Neural progenitor cell (in vitro differentiated cells): ENCODE measurements around the gene CTRB1.
"Not testable (repeated sequence)": the region's sequence is repeated elsewhere in the genome, so short reads cannot be mapped to it uniquely, and the experiment has no call there.

Experiments used
- EZH2 ChIP-seq: fragments of 200-600 bp; sonication (generic); IDR thresholded peaks from 2 replicates; pipeline ENCODE4 v1.6.1; 2017; ENCODE audit warnings: antibody characterized with exemption, mild to moderate bottlenecking, moderate library complexity
- TF ChIP-seq, protein P1 (sequence below): fragments of 200-600 bp; sonication (generic); IDR thresholded peaks from 2 replicates; pipeline ENCODE4 v1.5.1; 2017; ENCODE audit warnings: antibody characterized with exemption, mild to moderate bottlenecking

GRCh38 chr16:75211286-75211685 is 7.5 kb upstream of the CTRB1 start:
- TF ChIP-seq, protein P1, sequence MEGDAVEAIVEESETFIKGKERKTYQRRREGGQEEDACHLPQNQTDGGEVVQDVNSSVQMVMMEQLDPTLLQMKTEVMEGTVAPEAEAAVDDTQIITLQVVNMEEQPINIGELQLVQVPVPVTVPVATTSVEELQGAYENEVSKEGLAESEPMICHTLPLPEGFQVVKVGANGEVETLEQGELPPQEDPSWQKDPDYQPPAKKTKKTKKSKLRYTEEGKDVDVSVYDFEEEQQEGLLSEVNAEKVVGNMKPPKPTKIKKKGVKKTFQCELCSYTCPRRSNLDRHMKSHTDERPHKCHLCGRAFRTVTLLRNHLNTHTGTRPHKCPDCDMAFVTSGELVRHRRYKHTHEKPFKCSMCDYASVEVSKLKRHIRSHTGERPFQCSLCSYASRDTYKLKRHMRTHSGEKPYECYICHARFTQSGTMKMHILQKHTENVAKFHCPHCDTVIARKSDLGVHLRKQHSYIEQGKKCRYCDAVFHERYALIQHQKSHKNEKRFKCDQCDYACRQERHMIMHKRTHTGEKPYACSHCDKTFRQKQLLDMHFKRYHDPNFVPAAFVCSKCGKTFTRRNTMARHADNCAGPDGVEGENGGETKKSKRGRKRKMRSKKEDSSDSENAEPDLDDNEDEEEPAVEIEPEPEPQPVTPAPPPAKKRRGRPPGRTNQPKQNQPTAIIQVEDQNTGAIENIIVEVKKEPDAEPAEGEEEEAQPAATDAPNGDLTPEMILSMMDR: not testable (repeated sequence)
- TF ChIP-seq EZH2: not testable (repeated sequence)
